DND-41 (cell line): ENCODE data around the gene CLK2.

Experiments
- EZH2 ChIP-seq: IDR thresholded peaks from 3 replicates; pipeline ENCODE4 v1.6.1; 2012; ENCODE audit warnings: borderline replicate concordance, low read depth, mild to moderate bottlenecking, moderate library complexity, low read length, inconsistent platforms; ENCODE audit not compliant: severe bottlenecking
- TF ChIP-seq, protein P1 (sequence below): IDR thresholded peaks from 2 replicates; pipeline ENCODE4 v1.5.1; 2012; ENCODE audit warnings: borderline replicate concordance, low read length, moderate library complexity, mild to moderate bottlenecking; ENCODE audit not compliant: poor library complexity, severe bottlenecking; ENCODE audit errors: extremely low read depth

DNA sequence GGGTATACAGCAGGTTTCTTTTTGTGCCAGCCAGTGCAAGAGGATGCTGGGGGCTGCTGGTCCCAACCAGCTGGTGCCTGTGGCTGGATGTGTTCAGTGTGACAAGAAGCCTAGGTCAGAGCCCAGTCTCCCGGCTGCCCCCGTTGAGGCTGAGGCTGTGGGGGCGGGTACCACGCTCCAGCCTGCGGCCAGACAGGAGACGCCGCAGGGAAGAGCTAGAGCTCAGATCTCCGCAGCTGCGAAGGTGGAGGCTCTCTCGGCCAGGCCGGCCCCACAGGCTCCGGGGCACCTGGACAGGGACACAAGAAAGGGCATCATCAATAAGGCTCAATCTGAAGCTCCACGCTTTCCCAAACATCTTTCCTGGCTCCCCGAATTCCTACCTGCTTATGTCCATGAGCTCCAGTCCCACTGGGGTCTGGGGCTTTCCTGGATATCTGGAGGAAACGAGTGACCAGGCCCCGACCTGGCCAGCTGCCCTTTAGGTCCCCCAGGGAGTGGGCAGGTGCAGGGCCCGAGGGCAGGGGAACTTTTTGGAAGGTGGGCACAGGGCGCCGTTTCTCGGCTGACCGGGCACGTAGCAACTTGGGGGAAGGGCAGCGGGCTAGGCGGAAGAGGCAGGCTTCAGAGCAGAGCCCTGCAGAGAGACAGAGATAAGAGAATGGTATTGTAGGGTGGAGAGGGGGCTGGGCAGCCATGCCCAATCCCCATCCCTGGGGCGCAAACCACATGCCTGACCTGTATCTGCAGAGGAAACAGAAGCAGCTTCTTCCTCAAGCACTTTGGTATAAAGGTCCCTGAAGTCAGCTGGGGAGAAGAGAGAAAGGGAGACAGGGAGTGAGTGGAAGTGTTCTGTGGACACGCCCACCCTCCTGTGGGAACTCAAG is 25.4 kb downstream of the CLK2 start:
- TF ChIP-seq, protein P1, sequence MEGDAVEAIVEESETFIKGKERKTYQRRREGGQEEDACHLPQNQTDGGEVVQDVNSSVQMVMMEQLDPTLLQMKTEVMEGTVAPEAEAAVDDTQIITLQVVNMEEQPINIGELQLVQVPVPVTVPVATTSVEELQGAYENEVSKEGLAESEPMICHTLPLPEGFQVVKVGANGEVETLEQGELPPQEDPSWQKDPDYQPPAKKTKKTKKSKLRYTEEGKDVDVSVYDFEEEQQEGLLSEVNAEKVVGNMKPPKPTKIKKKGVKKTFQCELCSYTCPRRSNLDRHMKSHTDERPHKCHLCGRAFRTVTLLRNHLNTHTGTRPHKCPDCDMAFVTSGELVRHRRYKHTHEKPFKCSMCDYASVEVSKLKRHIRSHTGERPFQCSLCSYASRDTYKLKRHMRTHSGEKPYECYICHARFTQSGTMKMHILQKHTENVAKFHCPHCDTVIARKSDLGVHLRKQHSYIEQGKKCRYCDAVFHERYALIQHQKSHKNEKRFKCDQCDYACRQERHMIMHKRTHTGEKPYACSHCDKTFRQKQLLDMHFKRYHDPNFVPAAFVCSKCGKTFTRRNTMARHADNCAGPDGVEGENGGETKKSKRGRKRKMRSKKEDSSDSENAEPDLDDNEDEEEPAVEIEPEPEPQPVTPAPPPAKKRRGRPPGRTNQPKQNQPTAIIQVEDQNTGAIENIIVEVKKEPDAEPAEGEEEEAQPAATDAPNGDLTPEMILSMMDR: no peak
- no peak for TF ChIP-seq EZH2
